Stomach (tissue), 4 donors: ENCODE results near the gene NFRKB.

Source experiments
- CTCF ChIP-seq, 7 experiments: fragments of 450-650 bp in 4 of 7; fragments of 200-600 bp in 3 of 7; sonication (generic) in 3 of 7; IDR thresholded peaks; one replicate each; pipeline ENCODE4 v1.5.1; 2016 to 2019; ENCODE audit warnings: antibody characterized with exemption in 7 of 7, control low read depth in 2 of 7, mild to moderate bottlenecking in 1 of 7
- EP300 ChIP-seq: sonication (generic); formaldehyde crosslinking; IDR thresholded peaks from one replicate; pipeline ENCODE4 v1.6.1; 2017; ENCODE audit warnings: antibody characterized with exemption
- POLR2A ChIP-seq, 4 donors: fragments of 450-650 bp; IDR thresholded peaks; one replicate each; pipeline ENCODE4 v1.6.1; 2016; ENCODE audit warnings: antibody characterized with exemption in 4 of 4, control low read depth in 2 of 4, mild to moderate bottlenecking in 1 of 4, moderate library complexity in 1 of 4
- POLR2AphosphoS5 ChIP-seq, 3 donors: sonication (generic); formaldehyde crosslinking; IDR thresholded peaks; one replicate each; pipeline ENCODE4 v1.6.1; 2016; ENCODE audit warnings: antibody characterized with exemption in 3 of 3

GRCh38 chr11:129896062-129896461 lies 684 bp upstream of the NFRKB start:
- TF ChIP-seq CTCF (IDR thresholded peaks at IDR 0.05) (no peak), EP300 (no peak), POLR2A (IDR thresholded peaks at IDR 0.05) (no peak), POLR2AphosphoS5 (IDR thresholded peaks at IDR 0.05) (no peak)
